GM19455 (cell line): ENCODE measurements around the gene C1QTNF8.

Source experiments
- ATAC-seq: cut with Tn5 transposase; IDR thresholded peaks from one replicate; pipeline ENCODE4 v1.9.1; 2021; ENCODE audit not compliant: unreplicated experiment

The C1QTNF8 gene

DNA sequence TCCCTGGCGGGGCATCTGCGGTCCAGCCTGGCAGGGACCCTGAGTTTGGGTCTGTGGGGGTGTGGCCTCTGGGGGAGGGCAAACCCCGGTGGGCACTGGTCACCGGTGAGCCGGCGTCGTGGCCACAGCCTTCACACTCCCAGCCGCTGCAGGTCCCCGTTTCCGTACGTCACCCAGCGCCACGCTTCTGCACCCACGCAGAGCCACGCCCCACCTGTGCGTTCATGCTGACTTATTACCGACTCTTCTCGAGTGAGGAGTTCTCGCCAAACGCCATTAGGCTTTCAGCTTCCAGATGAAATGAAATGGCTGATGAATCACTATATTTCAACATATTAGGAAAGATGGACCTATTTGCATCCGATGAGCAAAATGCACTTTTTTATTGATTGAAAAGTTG is 32.3 kb downstream of the C1QTNF8 start:
- no peak for ATAC-seq

DNA sequence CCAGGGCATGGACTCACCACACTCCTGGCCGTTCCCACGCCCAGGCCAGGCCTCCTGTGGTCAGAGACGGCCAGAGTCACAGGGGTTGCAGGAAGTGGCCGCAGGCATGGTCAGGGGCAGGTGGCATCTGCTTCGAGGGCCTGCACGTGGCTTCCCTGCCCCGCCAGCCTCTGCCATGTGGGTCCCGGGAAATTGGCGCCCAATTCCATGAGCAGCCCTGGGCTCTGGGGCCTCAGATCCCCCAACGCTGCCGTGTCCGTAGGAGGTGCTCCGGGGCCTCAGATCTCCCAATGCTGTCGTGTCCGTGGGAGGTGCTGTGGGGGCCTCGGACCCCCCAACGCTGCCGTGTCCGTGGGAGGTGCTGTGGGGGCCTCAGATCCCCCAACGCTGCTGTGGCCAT is 33.1 kb downstream of the C1QTNF8 start:
- no peak for ATAC-seq

DNA sequence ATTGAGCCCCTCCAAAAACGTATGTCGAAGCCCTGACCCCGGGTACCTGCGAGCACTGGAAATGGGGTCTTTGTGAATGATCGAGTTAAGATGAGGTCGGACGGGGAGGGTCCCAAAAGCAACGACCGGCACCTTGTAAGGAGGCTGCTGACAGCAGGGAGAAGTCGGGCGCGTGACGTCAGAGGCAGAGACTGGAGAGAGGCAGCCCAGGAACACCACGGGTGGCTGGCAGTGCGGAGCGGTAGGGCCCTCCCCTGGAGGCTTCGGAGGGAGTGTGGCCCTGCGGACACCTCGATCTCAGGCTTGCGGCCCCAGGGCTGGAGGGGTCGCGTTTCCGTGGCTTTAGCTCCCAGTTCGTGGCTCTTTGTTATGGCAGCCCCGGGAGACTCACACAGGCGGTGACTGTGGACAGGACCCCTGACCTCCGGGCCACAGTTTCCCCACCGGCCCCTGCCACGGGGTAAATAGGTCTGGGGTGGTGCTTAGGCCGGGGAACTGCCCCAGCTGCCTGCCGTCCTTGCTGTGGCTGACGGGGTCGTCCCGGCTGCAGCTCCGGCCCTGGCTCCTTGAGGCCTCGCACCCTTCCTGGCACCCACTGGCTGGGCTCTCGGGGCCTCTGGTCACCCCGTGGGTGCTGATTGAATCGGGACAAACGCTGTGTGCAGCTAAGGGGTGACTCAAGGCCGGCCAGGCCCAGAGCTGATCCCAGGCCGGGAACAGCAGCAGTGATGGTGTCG is 34.1 kb downstream of the C1QTNF8 start:
- ATAC-seq: no peak

DNA sequence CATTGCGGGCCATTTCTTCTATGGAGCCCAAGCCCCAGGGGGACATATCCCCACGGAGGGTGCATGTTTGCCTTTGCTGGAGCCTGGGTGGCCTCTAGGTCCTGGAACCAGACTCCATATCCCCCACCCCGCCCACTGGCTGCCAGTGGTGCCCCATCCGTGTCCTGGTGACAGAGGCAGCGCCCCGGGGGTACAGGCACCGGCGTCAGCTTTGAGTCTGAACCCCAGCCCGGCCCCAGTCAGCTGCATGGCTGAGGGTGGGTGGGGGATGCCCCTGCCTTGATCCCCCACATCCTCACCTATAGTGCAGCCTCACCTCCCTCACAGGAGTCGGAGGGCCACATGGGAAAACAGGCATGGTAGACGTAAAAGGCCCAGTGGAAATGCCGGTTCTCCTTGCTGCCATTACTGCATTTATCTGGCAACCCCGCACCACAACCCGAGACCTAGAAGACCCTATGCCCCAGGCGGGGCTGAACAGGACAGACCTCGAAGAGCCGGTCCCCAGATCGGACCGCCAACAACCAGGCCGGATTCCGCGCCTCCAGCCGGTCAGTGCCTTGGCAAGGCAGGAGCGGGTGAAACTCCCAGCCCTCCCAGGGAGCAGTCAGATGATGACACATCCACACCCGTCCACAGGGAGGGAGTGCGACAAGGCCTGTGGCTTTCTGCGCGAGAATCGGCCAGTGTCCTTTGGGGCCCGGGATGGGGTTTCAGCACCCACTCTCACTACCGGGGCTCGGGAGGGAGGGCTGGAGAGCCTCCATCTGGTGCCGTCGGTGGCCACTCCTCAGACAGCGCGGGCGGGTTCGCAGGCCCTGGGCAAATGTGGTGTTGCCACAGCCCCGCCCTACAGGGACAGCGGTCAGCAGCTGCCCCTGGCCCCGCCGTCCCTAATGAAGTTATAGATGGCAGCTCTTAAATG is 35.4 kb downstream of the C1QTNF8 start:
- no peak for ATAC-seq

DNA sequence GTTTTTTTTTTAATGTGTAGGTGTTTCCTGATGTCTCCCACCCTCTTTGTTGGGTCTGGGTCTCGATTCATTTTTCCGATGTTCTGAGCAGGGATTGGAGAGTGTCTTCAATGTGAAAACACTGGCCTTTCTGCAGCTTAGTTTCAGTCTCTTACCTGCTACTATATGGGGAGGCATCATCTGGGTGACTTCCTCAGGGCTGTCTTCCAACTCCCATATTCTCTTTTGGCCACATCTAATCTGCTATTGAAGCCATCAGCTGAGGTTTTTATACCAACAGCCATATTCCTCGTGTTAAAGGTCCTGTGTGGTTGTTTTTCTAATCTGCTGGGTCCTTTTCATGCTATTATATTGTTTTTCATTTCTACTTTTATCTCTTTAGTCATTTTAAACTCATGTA is 36.7 kb downstream of the C1QTNF8 start:
- no peak for ATAC-seq

DNA sequence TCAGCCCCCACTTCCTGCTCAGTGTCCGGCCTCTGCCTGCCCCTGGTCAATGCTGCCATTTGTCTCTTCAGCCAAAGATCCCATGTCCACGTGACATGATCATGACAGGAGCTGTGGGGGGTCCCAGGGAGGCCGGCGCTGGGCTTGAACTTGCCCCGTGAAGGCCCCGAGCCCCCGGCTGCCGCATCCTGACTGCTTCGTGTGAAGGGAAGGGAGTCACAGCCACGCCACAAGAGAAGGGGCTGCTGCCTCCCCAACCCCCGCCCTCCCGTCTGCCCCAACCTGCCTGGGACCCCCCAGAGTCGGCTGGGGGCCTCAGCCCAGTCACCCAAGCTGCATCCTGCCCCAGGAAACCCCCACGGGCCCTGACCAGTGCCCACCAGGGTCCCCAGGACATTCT is 37.8 kb downstream of the C1QTNF8 start:
- no peak for ATAC-seq

DNA sequence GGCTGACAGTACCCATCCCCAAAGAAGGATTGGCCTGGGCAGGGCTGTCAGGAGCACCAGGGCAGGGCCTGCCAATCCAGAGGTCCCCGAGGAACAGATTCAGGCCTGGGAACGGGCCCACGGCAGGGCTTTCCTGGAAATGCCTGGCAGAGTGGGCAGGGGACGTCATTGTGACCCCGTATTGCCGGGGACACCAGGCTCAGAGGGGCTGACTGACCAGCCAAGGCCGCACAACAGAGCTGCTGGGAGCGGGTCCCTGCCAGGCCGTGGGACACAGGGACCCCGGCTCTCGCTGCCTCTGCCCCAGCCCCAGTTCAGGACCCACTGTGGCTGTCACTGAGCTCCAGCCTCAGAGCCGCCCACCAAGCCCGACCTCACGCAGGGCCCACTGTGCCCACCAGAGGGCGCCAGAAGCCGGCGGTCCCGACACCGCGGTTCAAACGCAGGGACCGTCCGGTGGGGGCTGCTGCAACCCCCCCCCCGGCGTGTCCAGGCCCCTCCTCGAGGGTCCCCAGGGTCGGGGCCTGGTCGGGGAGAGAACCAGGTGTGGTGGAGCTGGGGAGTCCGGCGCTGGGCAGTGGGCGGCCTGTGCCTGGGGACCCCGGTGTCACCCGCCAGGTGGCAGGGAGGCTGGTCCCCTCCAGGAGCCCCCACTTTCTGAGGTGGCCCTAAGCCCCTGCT is 38.7 kb downstream of the C1QTNF8 start:
- no peak for ATAC-seq

DNA sequence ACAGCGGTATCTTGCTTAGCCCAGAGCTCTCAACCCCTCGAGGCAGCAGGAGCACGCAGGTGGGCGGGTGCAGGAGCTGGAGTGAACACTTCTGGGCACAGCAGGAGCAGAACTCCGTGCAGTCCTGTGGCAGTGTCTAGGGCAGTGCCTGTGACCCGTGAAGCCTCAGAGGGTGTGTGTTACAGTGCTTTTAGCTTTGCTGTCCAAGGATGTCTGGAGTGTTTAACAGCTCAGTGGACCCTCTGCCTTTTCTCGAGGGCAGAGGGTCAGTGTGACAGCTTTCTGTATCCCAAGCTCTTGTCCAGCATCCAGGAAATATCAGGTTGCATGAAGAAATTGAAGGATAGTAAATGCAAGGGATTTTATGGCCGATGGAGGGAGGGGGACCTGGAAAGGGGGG is 39.8 kb downstream of the C1QTNF8 start:
- no peak for ATAC-seq

DNA sequence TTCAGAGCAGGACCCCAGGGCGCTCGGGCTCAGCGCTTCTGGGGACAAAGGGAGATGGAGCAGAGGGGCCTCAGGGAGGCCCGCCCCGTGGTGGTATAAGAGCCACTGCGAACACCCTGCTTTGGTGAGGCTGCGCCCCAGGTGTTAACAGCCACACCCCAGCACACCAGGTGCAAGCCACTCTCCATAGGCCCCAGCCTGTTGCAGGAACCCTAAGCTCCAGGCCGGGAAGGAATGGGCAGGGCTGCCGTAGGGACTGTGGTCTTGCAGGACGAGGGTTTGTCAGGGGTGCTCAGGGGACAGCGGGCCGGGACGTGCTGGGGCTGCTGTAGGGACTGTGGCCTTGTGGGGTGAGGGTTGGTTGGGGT is 40.5 kb downstream of the C1QTNF8 start:
- no peak for ATAC-seq

DNA sequence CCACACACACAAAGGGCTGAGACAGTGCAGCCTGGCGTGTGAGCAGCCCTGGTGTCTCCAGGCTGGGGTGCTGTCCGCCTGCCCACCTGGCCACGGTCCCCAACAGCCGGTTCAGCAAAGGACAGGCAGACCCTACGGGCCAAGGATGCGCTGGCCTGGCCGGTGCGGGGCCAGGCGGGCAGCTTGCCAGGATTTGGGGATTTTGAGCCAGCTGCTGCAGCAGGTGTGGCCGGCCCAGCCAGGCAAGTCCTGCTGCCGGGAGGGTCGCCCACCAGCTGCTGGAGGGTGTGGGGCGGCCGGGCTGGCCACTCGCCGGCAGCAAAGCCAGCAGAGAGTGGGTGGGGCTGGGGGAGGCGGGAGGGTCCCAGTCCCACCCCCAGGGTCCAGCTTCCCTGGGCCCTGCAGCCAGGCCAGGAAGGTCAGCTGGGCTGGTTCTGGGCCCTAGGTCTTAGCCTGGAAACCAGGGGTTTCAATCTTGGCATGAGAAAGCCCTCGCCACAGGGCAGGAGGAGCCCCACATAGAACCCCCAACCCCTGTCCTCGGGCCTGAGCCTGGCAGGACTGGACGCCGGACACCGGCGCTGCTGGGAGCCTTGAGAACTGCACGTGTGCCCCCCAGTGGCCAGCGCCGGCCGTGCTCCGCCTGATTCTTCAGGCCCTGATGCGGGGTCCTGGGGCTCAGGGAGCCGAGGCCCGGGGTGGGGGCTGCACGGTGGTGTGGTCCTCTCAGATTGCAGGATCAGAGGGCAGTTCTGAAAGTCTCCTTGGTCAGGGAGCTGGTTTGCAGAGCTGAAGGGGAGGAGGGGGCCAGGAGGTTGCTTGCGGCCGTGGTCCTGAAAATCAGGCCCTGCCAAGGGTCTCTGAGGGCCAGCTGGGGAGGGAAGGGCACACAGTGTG is 41.1 kb downstream of the C1QTNF8 start:
- ATAC-seq: no peak

DNA sequence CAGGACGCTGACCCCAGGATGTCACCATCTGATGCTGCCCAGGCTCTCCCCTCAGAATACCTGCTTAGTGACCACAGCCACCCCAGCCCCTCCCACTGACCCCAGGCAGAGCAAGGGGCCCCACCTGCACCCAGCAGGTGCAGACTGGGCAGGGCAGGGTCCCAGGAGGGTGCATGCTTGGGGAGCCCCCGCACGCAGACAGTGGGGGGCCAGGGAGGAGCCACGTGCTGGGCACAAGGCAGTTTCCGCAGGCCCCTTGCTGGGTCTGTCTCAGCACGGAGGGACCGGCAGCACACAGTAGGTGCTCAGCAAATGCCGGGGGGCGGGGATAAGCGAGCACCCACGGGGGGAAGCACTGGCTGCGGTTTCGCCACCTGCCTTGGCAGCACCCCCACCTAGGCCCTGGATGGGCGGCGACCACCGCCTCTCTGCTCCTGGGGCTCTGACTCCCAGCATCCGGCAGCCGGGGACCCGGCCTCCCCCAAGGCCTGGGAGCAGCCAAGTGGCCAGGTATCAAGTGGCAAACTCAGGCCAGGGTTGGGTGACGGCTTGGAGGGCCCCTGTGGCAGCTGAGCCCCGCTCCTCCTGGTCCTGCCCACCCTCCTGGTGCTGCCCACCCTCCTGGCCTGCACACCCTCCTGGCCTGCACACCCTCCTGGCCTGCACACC is 42.2 kb downstream of the C1QTNF8 start:
- no peak for ATAC-seq

DNA sequence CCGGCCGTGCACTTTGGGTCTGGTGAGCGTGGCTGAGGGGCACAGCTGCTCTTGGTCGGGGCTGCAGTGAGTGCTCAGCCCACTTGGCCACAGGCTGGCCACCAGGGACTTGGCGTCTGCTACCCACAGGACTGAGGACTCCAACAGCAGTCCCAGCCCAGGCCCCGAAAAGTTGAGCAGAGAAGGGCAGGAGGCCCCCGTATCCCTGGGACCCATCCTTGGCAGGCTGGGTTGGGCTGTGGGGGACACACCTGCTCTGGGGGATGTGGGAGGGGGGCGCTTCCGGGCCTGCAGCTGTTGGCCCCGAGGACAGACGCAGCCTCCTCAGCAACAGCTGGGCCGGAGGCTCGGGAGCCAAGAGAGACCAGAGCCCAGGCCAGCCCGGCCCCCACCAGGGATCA is 42.9 kb downstream of the C1QTNF8 start:
- ATAC-seq: no peak

DNA sequence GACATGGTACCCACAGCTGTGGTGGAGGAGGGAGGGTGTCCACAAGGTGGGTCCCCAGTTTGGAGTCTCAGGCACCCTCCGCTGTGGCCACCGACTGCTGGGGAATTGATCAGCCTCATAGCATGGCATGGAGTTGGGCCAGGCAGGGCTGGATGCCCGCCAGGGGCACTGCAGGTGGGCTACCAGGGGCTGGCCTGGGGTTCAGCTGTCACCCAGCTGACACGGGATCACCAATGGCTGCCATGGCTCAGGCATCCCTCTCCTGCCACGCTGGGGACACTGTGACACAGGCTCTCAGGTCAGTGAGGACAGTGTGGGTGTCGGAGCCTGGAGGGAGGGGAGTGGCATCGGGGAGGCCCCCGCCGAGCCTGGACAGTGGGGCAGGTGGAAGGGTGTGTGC is 43.3 kb downstream of the C1QTNF8 start:
- ATAC-seq: no peak

DNA sequence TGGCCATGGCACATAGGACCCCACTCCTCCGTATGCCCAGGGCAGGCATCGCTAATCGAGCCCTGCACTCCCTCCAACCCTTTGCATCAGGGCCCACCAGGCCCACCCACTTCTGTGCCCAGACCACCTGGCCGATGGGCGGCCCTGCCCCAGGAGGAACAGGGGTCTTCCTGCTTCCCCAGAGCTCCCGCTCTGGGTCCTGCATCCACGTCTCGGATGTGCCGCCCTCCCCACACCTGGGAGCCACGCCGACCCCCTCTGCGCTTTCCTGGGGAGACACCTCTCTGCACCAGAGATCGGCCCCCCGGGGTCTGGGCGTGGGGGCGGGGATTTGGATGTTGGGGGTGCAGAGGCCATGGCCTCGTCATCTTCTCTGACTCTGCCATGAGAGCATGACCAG is 44.6 kb downstream of the C1QTNF8 start:
- no peak for ATAC-seq

DNA sequence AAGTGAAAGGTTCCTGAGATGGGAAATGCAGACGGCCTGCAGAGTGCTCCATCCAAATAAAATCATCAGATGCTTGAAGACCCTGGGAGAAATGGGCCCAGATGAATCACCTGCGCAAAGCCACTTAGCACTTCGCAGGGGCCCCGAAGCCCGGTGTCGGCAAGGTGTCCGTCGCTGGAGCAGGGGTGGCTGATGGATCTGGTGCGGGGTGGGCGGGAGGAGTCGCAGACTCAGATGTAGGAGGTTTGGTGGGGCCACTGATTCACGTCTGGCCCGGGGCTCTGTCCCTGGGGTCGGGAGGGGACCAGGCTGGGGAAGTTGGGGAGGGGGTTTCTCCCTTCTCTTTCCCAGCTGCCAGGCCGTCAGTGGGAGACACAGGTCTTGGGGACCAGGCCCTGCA is 45.1 kb downstream of the C1QTNF8 start:
- ATAC-seq: no peak

DNA sequence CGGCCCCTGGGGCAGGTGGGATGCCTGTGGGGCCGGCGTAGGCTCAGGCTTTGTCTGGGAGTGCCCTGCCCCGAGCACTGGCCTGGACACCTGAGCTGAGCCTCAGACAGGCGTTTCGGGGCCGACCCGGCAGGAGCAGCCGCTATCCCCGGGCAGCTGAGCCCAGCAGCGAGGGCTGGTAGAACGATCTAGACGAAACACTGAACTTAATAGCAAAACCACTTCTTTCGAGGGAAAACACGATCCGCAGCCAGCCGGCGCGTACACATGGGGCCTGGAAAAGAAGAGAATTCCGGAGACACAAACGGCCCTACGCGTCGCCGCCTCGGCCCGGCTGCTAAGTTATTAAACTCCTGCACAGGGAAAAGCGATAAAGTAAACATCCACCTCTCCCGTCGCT is 45.5 kb downstream of the C1QTNF8 start:
- ATAC-seq: no peak

DNA sequence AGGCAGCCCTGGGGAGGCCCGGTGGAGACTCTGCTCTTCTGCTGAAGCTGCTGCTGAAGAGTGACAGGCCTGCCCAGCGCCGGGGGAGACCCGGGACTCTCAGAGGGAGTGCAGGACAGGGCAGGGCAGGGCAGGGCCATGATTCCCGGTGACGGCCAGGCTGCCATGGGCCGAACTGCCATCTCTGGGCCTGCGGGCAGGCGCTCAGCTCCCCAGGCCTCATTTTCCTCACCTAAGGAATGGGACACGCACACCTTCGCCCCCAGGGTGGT is 46.1 kb downstream of the C1QTNF8 start:
- no peak for ATAC-seq

DNA sequence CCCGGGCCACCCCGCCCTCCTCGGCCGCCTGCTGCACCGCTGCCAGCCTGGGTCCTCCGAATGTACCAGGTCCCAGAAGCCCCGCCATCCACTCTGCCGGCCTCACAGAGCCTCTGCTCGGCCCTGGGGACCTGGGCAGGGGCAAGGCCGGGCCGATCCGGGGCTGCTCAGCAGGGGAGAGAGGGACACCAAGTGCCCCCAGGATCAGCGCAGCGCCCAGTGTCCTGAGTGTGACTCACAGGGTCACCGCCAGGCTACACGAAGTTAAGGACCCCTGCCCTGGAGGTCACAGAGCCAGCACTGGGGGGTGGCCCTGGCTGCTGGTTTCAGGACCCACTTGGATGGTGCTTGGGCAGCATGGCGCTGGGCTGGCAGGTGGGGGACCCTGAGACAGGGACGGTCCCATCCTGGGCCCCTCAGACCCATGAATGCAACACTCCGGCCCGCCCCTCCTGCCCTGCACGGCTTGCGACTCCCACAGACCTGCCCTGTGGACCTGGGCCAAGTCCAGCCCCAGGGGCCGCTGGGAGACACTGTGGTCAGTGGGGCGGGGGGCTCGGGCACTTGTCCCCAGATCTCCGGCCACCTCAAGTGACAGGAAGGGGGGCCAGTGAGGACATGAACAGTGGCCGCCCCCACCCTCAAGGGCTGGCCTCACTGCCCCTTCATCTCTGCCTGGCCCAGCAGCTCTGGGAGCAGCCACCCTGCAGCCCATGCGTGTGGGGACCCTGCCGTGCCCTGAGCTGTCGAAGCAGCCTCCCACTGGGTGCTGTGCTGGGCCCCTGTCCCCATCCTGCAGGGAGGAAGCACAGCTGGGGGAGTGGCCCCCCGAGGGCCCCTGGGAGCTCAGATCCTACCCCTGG is 46.7 kb downstream of the C1QTNF8 start:
- ATAC-seq: no peak

DNA sequence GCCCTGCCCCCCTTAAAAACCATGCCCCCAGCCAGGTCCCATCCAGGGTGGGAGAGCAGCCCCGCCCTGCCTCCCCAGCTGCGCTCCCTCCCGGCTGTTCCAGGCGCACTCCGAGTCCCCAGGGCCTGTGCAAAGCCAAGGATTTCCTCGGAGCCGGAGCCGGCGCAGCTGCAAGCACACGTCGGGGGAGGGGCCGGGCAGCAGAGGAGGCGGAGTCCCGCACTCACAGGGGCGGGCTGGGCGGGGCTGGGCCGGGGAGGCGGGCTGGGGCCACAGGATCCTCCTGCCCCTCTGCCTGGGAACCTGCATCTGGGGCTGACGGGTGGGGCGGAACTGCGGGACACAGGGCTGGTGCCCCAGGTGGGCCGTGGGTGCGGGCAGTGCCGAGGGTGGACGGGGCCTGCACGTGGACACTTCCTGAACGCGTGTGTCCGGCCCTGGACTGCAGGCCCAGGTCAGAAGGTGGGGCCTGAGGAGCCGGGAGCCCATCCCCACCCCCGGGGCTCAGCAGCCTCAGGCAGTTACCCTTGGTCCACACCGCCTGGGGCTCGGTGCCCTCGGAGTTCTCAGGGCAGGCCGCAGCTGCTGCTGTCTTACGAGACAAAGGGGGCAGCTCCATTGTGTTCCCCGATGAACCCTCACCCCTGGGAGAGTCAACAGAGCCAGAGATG is 47.5 kb downstream of the C1QTNF8 start:
- no peak for ATAC-seq
